GM06990 (cell line): ENCODE measurements around the gene UNC13D.

ENCODE experiments used
- DNase-seq: peaks from one replicate; pipeline ENCODE4 v3.0.0-alpha.2; 2011; ENCODE audit not compliant: insufficient read length; ENCODE audit errors: extremely low read depth
- H3K27me3 ChIP-seq: replicated peaks from 2 replicates; pipeline ENCODE4 v1.6.0; 2011; ENCODE audit warnings: low read length; ENCODE audit not compliant: control insufficient read depth, insufficient read depth
- H3K36me3 ChIP-seq: 2 replicates; pipeline ENCODE4 v1.5.1; 2011; ENCODE audit warnings: low read length; ENCODE audit not compliant: control insufficient read depth, insufficient read depth
- H3K4me3 ChIP-seq: replicated peaks from 2 replicates; pipeline ENCODE4 v1.5.1; 2011; ENCODE audit warnings: low read depth, mild to moderate bottlenecking, control low read depth, low read length
- CTCF ChIP-seq: IDR thresholded peaks from 2 replicates; pipeline ENCODE4 v1.5.1; 2011; ENCODE audit warnings: low read length, control low read depth, mild to moderate bottlenecking, inconsistent platforms; ENCODE audit not compliant: insufficient read depth, poor library complexity, severe bottlenecking

The UNC13D gene

GRCh38 chr17:75828076-75828400, 16.2 kb downstream of the UNC13D start:
- TF ChIP-seq CTCF = no peak
- Histone ChIP-seq H3K4me3 (no peak overlapping the region), H3K27me3 (no peaks in the 10 kb centered on the region), H3K36me3 (peaks cover 29% of the 10 kb centered on the region)
- no peak for DNase-seq

GRCh38 chr17:75827308-75828075, 16.7 kb downstream of the UNC13D start:
- peak; percentile 70 for DNase-seq
- Histone ChIP-seq H3K36me3 (peaks cover 28% of the 10 kb centered on the region), H3K27me3 (no peaks in the 10 kb centered on the region), H3K4me3 (no peak overlapping the region)
- TF ChIP-seq CTCF = peak; percentile 79

- H3K4me3 ChIP-seq = no peak overlapping the region
- no peak for TF ChIP-seq CTCF
- peak; percentile 12 for DNase-seq
- H3K36me3 ChIP-seq = peaks cover 32% of the 10 kb centered on the region
- no peaks in the 10 kb centered on the region for H3K27me3 ChIP-seq
Observed at GRCh38 chr17:75826561-75827307, 17.5 kb downstream of the UNC13D start.

- no peak for TF ChIP-seq CTCF
- peak; percentile 3 for DNase-seq
- Histone ChIP-seq H3K4me3 (no peak overlapping the region), H3K36me3 (peaks cover 34% of the 10 kb centered on the region), H3K27me3 (no peaks in the 10 kb centered on the region)
Observed at GRCh38 chr17:75825748-75826370, 18.3 kb downstream of the UNC13D start.

- Histone ChIP-seq H3K36me3 (peaks cover 39% of the 10 kb centered on the region), H3K27me3 (no peaks in the 10 kb centered on the region)
Observed at GRCh38 chr17:75825149-75825552, 19.1 kb downstream of the UNC13D start.

More at GRCh38 chr17:75825149-75825552, 19.1 kb downstream of the UNC13D start:
- DNase-seq = no peak
- TF ChIP-seq CTCF = no peak
- H3K4me3 ChIP-seq = no peak overlapping the region
